GM19351 (cell line): ENCODE measurements around the gene TUB.

Experiments
- ATAC-seq: cut with Tn5 transposase; IDR thresholded peaks from one replicate; pipeline ENCODE4 v1.9.1; 2021; ENCODE audit warnings: mild to moderate bottlenecking, moderate library complexity; ENCODE audit not compliant: unreplicated experiment

The TUB gene

GRCh38 chr11:8067929-8068575, 13.0 kb upstream of the TUB start:
- ATAC-seq = no peak

GRCh38 chr11:8068605-8069221, 12.3 kb upstream of the TUB start:
- ATAC-seq = no peak

- ATAC-seq = no peak
Measured at GRCh38 chr11:8069771-8070170, 11.2 kb upstream of the TUB start.

- ATAC-seq = peak; percentile 73
Measured at GRCh38 chr11:8070417-8071115, 10.4 kb upstream of the TUB start.

- no peak for ATAC-seq
Measured at GRCh38 chr11:8071616-8072581, 9.1 kb upstream of the TUB start.

- ATAC-seq = no peak
Measured at GRCh38 chr11:8075119-8075726, 5.8 kb upstream of the TUB start.

GRCh38 chr11:8079111-8079675, 1.8 kb upstream of the TUB start:
- no peak for ATAC-seq

GRCh38 chr11:8080069-8080670, 841 bp upstream of the TUB start:
- ATAC-seq = no peak

GRCh38 chr11:8081591-8082250, 710 bp downstream of the TUB start:
- ATAC-seq = no peak

- ATAC-seq = no peak
Measured at GRCh38 chr11:8082391-8083087, 1.5 kb downstream of the TUB start.

- no peak for ATAC-seq
Measured at GRCh38 chr11:8083088-8083395, 2.0 kb downstream of the TUB start.

- ATAC-seq = no peak
Measured at GRCh38 chr11:8083871-8084281, 2.9 kb downstream of the TUB start.

- no peak for ATAC-seq
Measured at GRCh38 chr11:8084352-8084751, 3.3 kb downstream of the TUB start.

- no peak for ATAC-seq
Measured at GRCh38 chr11:8085011-8085645, 4.1 kb downstream of the TUB start.

GRCh38 chr11:8086001-8086479, 5.0 kb downstream of the TUB start:
- ATAC-seq = no peak

GRCh38 chr11:8086571-8086970, 5.6 kb downstream of the TUB start:
- ATAC-seq = no peak

GRCh38 chr11:8087185-8087584, 6.2 kb downstream of the TUB start:
- no peak for ATAC-seq

- ATAC-seq = no peak
Measured at GRCh38 chr11:8087756-8088155, 6.7 kb downstream of the TUB start.
